ENCODE results near the gene RPTOR.

The RPTOR gene

GRCh38 chr17:80593181-80593580 lies 48.5 kb downstream of the RPTOR start:
- Histone ChIP-seq H3K27ac (ENCODE audit: low read depth, low read length, poor library complexity, severe bottlenecking) (peak overlapping the region; percentile 83), H4K20me1 (ENCODE audit: insufficient read depth, low read length) (no peaks in the 10 kb centered on the region), H3K36me3 (ENCODE audit: insufficient read depth, low read length) (no peaks in the 10 kb centered on the region), H3K79me2 (ENCODE audit: insufficient read depth, low read length) (peaks cover 78% of the 10 kb centered on the region), H2AFZ (ENCODE audit: low read length) (no peak overlapping the region), H3K9ac (ENCODE audit: low read length) (peak overlapping the region; percentile 40; the same call in 1 of the 2 replicates), H3K4me3 (ENCODE audit: low read depth, low read length, poor library complexity, severe bottlenecking) (peak overlapping the region; percentile 34), H3K9me2 (ENCODE audit: low read depth, low read length) (no peaks in the 10 kb centered on the region), H3K27me3 (ENCODE audit: insufficient read depth, low read length) (no peaks in the 10 kb centered on the region), H3K4me2 (ENCODE audit: low read length) (peak overlapping the region; percentile 50), H3K4me1 (ENCODE audit: insufficient read depth, low read length, severe bottlenecking) (peaks cover 73% of the 10 kb centered on the region), H3K9me3 (ENCODE audit: low read length) (no peaks in the 10 kb centered on the region), H3F3A (ENCODE audit: insufficient read depth, low read length) (no peaks in the 10 kb centered on the region)
- no peak for TF ChIP-seq CTCF (IDR thresholded peaks at IDR 0.05; ENCODE audit: low read length)
- TF ChIP-seq EZH2 (IDR thresholded peaks at IDR 0.05; ENCODE audit: borderline replicate concordance, low read length), result no peak

- TF ChIP-seq CTCF (IDR thresholded peaks at IDR 0.05; ENCODE audit: low read length), result no peak
- no peak for TF ChIP-seq EZH2 (IDR thresholded peaks at IDR 0.05; ENCODE audit: borderline replicate concordance, low read length)
- Histone ChIP-seq H3K9ac (ENCODE audit: low read length) (peak overlapping the region; percentile 36; the same call in 1 of the 2 replicates), H3K9me2 (ENCODE audit: low read depth, low read length) (no peaks in the 10 kb centered on the region), H3K9me3 (ENCODE audit: low read length) (no peaks in the 10 kb centered on the region), H3K4me3 (ENCODE audit: low read depth, low read length, poor library complexity, severe bottlenecking) (peak overlapping the region; percentile 34), H3K79me2 (ENCODE audit: insufficient read depth, low read length) (peaks cover 69% of the 10 kb centered on the region), H4K20me1 (ENCODE audit: insufficient read depth, low read length) (no peaks in the 10 kb centered on the region), H3K4me1 (ENCODE audit: insufficient read depth, low read length, severe bottlenecking) (peaks cover 86% of the 10 kb centered on the region), H3K27ac (ENCODE audit: low read depth, low read length, poor library complexity, severe bottlenecking) (peak overlapping the region; percentile 54), H3F3A (ENCODE audit: insufficient read depth, low read length) (no peaks in the 10 kb centered on the region), H3K36me3 (ENCODE audit: insufficient read depth, low read length) (no peaks in the 10 kb centered on the region), H2AFZ (ENCODE audit: low read length) (no peak overlapping the region), H3K4me2 (ENCODE audit: low read length) (peak overlapping the region; percentile 50), H3K27me3 (ENCODE audit: insufficient read depth, low read length) (no peaks in the 10 kb centered on the region)
These were observed 50.0 kb downstream of the RPTOR start for GRCh38 chr17:80594431-80595269.

- Histone ChIP-seq H4K20me1 (ENCODE audit: insufficient read depth, low read length) (no peaks in the 10 kb centered on the region), H3K4me2 (ENCODE audit: low read length) (no peak overlapping the region), H3K27me3 (ENCODE audit: insufficient read depth, low read length) (no peaks in the 10 kb centered on the region), H2AFZ (ENCODE audit: low read length) (no peak overlapping the region), H3K4me1 (ENCODE audit: insufficient read depth, low read length, severe bottlenecking) (peaks cover 71% of the 10 kb centered on the region), H3K9me3 (ENCODE audit: low read length) (no peaks in the 10 kb centered on the region), H3K9me2 (ENCODE audit: low read depth, low read length) (no peaks in the 10 kb centered on the region), H3K4me3 (ENCODE audit: low read depth, low read length, poor library complexity, severe bottlenecking) (no peak overlapping the region), H3K36me3 (ENCODE audit: insufficient read depth, low read length) (no peaks in the 10 kb centered on the region), H3K79me2 (ENCODE audit: insufficient read depth, low read length) (peaks cover 61% of the 10 kb centered on the region), H3K27ac (ENCODE audit: low read depth, low read length, poor library complexity, severe bottlenecking) (peak overlapping the region; percentile 45), H3F3A (ENCODE audit: insufficient read depth, low read length) (no peaks in the 10 kb centered on the region), H3K9ac (ENCODE audit: low read length) (no peak overlapping the region)
- TF ChIP-seq CTCF (IDR thresholded peaks at IDR 0.05; ENCODE audit: low read length), result no peak
- TF ChIP-seq EZH2 (IDR thresholded peaks at IDR 0.05; ENCODE audit: borderline replicate concordance, low read length), result no peak
These were observed 52.3 kb downstream of the RPTOR start for GRCh38 chr17:80596760-80597608.

All from OCI-LY1 (cell line).